ENCODE measurements around the gene ME2.
"Not testable (repeated sequence)": the region's sequence is repeated elsewhere in the genome, so short reads cannot be mapped to it uniquely, and the experiment has no call there.

The ME2 gene

GRCh38 chr18:50986360-50987087 is 107.6 kb downstream of the ME2 start:
- H4K20me1 ChIP-seq, result no peaks in the 10 kb centered on the region
- no peaks in the 10 kb centered on the region for H3K9me3 ChIP-seq
- H3K27me3 ChIP-seq, result no peaks in the 10 kb centered on the region
- H3K4me3 ChIP-seq, result no peak overlapping the region
- no peak overlapping the region for H3K27ac ChIP-seq
- no peak for TF ChIP-seq Cebpa-rat (IDR thresholded peaks at IDR 0.05)
- H3K4me2 ChIP-seq, result no peak overlapping the region
- no peaks in the 10 kb centered on the region for H3K4me1 ChIP-seq
- H3K36me3 ChIP-seq, result peaks cover 49% of the 10 kb centered on the region
- H3K9ac ChIP-seq, result no peak overlapping the region

GRCh38 chr18:50987261-50987660 is 108.3 kb downstream of the ME2 start:
- no peak for TF ChIP-seq Cebpa-rat (IDR thresholded peaks at IDR 0.05)
- Histone ChIP-seq H4K20me1 (no peaks in the 10 kb centered on the region), H3K9ac (no peak overlapping the region), H3K4me1 (no peaks in the 10 kb centered on the region), H3K4me2 (no peak overlapping the region), H3K27me3 (no peaks in the 10 kb centered on the region), H3K4me3 (no peak overlapping the region), H3K27ac (no peak overlapping the region), H3K36me3 (peaks cover 42% of the 10 kb centered on the region), H3K9me3 (no peaks in the 10 kb centered on the region)

GRCh38 chr18:50989711-50990110 is 110.8 kb downstream of the ME2 start:
- no peaks in the 10 kb centered on the region for H3K27me3 ChIP-seq
- no peak overlapping the region for H3K4me3 ChIP-seq
- no peak for TF ChIP-seq Cebpa-rat (IDR thresholded peaks at IDR 0.05)
- H3K4me1 ChIP-seq, result no peaks in the 10 kb centered on the region
- no peaks in the 10 kb centered on the region for H4K20me1 ChIP-seq
- H3K27ac ChIP-seq, result no peak overlapping the region
- H3K4me2 ChIP-seq, result no peak overlapping the region
- H3K9ac ChIP-seq, result no peak overlapping the region
- H3K9me3 ChIP-seq, result no peaks in the 10 kb centered on the region
- peaks cover 21% of the 10 kb centered on the region for H3K36me3 ChIP-seq

GRCh38 chr18:50992351-50992762 is 113.4 kb downstream of the ME2 start:
- no peak for TF ChIP-seq Cebpa-rat (IDR thresholded peaks at IDR 0.05)
- no peaks in the 10 kb centered on the region for H4K20me1 ChIP-seq
- H3K27ac ChIP-seq, result no peak overlapping the region
- no peaks in the 10 kb centered on the region; the same call in 1 of the 2 replicates for H3K9me3 ChIP-seq
- H3K4me3 ChIP-seq, result no peak overlapping the region
- H3K36me3 ChIP-seq, result peaks cover 3% of the 10 kb centered on the region; the same call in 1 of the 2 replicates
- no peak overlapping the region for H3K4me2 ChIP-seq
- H3K4me1 ChIP-seq, result no peaks in the 10 kb centered on the region
- H3K9ac ChIP-seq, result no peak overlapping the region
- H3K27me3 ChIP-seq, result no peaks in the 10 kb centered on the region

- Histone ChIP-seq H3K9me3 (peaks cover 5% of the 10 kb centered on the region; the same call in 1 of the 2 replicates), H3K4me2 (no peak overlapping the region), H3K4me1 (no peaks in the 10 kb centered on the region), H3K9ac (no peak overlapping the region), H3K27ac (no peak overlapping the region), H4K20me1 (no peaks in the 10 kb centered on the region), H3K27me3 (no peaks in the 10 kb centered on the region), H3K4me3 (no peak overlapping the region), H3K36me3 (no peaks in the 10 kb centered on the region; the same call in 1 of the 2 replicates)
- no peak for TF ChIP-seq Cebpa-rat (IDR thresholded peaks at IDR 0.05)
These were observed 115.1 kb downstream of the ME2 start for GRCh38 chr18:50994031-50994430.

- not testable (repeated sequence) for H3K36me3 ChIP-seq, H3K27ac ChIP-seq, H3K9me3 ChIP-seq, H3K4me1 ChIP-seq, H4K20me1 ChIP-seq, H3K9ac ChIP-seq, H3K4me2 ChIP-seq, H3K4me3 ChIP-seq, H3K27me3 ChIP-seq
These were observed 124.3 kb downstream of the ME2 start for GRCh38 chr18:51003174-51003573.

Data from BLaER1 (cell line).